GM12801 (cell line): ENCODE measurements around the gene ADAMTS12.

Experiments used
- TF ChIP-seq, protein P1 (sequence below): IDR thresholded peaks from one replicate; pipeline ENCODE4 v1.5.1; 2011; ENCODE audit warnings: control low read depth; ENCODE audit not compliant: insufficient read length; ENCODE audit errors: extremely low read depth

Gene ADAMTS12

DNA sequence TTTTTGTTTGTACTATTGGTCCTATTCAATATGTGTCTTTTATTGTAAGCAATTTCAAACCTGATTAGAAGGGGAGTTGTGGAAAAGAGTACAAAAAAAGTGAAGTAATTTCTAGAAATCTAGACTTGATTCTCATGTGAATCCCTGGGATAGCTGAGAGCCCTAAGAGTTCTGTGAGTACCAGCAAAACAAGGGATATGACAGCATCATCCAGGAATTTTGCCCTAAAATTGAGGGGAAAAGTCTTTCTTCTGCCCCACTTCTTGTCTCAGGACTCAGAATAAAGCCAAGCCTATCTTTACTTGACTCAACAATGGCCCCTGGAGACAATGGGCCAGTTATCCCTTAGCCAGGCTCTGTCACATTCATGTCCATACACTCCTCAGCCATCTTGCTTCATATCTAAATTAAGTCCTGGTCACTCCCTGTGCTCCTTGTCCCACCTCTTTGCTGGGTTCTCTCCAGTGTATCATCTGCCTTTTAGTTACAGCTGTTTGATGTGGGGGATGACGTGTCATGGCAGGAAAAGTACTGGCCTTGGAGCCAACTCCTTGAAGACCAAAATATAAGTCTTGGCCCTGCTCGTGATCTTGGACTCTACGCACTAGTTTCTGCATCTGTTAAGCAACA, 81.2 kb downstream of the ADAMTS12 start:
- TF ChIP-seq, protein P1, sequence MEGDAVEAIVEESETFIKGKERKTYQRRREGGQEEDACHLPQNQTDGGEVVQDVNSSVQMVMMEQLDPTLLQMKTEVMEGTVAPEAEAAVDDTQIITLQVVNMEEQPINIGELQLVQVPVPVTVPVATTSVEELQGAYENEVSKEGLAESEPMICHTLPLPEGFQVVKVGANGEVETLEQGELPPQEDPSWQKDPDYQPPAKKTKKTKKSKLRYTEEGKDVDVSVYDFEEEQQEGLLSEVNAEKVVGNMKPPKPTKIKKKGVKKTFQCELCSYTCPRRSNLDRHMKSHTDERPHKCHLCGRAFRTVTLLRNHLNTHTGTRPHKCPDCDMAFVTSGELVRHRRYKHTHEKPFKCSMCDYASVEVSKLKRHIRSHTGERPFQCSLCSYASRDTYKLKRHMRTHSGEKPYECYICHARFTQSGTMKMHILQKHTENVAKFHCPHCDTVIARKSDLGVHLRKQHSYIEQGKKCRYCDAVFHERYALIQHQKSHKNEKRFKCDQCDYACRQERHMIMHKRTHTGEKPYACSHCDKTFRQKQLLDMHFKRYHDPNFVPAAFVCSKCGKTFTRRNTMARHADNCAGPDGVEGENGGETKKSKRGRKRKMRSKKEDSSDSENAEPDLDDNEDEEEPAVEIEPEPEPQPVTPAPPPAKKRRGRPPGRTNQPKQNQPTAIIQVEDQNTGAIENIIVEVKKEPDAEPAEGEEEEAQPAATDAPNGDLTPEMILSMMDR, result no peak

- TF ChIP-seq, protein P1, result no peak
Observed at GRCh38 chr5:33809936-33810335, 81.9 kb downstream of the ADAMTS12 start.

GRCh38 chr5:33808699-33809098, 83.1 kb downstream of the ADAMTS12 start:
- TF ChIP-seq, protein P1, result no peak

DNA sequence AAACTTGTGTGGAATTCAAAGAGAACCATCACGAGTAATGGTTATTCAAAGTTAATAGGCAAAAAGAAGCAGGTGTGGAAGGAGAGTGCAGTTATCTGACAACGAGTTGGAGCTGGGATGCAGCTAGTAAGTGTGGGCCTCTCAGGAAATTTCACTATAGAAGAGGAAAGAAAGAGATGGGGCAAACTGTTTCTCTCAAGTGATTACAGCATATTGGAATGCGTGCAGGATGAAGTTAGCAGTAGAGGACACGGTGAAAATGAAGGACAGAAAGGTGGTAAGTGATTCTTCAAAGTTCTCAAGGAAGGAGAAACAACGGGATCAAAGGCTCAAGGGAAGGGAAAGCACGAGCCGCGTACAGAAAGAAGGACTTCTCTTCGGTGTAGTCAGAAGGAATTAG, 84.0 kb downstream of the ADAMTS12 start:
- TF ChIP-seq, protein P1, result no peak

- TF ChIP-seq, protein P1, result no peak
Observed at GRCh38 chr5:33806738-33807442, 84.9 kb downstream of the ADAMTS12 start.

DNA sequence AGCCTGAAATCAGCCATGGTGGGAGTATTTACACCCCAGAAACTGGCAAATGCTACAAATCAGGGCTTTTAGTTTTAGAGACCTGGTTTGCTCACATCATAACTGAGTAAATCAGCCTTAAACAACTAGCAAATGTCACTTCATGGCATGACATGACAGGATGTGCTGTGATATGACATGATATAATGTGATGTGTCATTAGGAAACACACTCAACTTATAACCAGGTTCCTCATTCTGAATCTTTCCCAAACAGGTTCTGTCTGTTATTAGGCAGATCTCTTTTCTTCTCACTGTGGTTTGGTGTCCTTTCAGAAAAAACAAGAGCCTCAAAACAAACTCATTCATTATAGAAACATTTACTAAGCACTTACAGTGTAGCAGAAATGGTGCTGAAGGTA, 90.5 kb downstream of the ADAMTS12 start:
- TF ChIP-seq, protein P1, result no peak

DNA sequence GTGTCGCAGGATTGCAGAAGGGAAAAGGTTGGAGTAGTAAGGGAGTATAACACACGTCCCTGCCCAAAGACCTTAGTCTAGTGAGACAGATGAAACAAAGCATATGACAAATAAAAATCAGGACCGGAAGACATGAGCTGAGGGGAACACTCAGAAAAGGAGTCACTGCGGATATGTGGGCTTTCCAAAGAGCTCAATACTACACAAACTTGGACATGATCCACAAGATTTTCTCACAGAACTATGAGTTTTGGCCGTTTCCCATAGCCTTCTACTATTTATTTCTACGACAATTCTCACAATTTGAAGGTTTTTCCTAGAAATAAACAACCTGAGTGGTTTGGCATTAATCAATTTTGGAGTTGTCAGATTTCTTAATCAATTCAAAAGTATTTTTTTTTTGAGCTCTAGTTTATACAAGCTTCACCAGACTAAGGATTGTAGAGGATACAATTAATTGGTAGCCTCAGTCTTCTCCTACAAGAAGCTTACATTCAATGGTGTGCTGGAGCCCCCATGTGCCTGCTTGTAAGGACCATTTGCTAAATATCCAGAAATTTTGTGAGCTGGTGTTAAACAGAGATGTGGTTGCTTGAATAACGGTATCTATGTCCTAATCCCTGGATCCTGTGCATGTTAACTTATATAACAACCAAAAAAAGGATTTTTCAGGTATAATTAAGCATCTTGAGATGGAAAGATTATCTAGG, 91.4 kb downstream of the ADAMTS12 start:
- TF ChIP-seq, protein P1, result no peak
